Muscle layer of duodenum (tissue), 2 donors: ENCODE results near the gene SLC9A8.

Experiments used
- H3K27ac ChIP-seq: one replicate; pipeline ENCODE4 v1.7.0; 2013; ENCODE audit warnings: mild to moderate bottlenecking, low read length
- H3K27me3 ChIP-seq: one replicate; pipeline ENCODE4 v1.7.0; 2013; ENCODE audit warnings: low read depth, mild to moderate bottlenecking, control low read depth, low read length
- H3K36me3 ChIP-seq, 2 donors: one replicate each; pipeline ENCODE4 v1.7.0; 2013; ENCODE audit warnings: low read length in 2 of 2, control low read depth in 1 of 2, mild to moderate bottlenecking in 1 of 2; ENCODE audit not compliant: insufficient read depth in 2 of 2, control insufficient read depth in 1 of 2
- H3K4me1 ChIP-seq, 2 donors: one replicate each; pipeline ENCODE4 v1.7.0; 2013; ENCODE audit warnings: low read length in 2 of 2, mild to moderate bottlenecking in 2 of 2, control low read depth in 1 of 2, moderate library complexity in 1 of 2; ENCODE audit not compliant: insufficient read depth in 2 of 2, control insufficient read depth in 1 of 2
- H3K4me3 ChIP-seq, 2 donors: one replicate each; pipeline ENCODE4 v1.7.0; 2013; ENCODE audit warnings: low read length in 2 of 2, low read depth in 1 of 2, mild to moderate bottlenecking in 1 of 2
- H3K9me3 ChIP-seq, 2 donors: one replicate each; pipeline ENCODE4 v1.7.0; 2013; ENCODE audit warnings: low read length in 2 of 2, control low read depth in 1 of 2, mild to moderate bottlenecking in 1 of 2; ENCODE audit not compliant: control insufficient read depth in 1 of 2
- donor health status: healthy.

SLC9A8 gene

DNA sequence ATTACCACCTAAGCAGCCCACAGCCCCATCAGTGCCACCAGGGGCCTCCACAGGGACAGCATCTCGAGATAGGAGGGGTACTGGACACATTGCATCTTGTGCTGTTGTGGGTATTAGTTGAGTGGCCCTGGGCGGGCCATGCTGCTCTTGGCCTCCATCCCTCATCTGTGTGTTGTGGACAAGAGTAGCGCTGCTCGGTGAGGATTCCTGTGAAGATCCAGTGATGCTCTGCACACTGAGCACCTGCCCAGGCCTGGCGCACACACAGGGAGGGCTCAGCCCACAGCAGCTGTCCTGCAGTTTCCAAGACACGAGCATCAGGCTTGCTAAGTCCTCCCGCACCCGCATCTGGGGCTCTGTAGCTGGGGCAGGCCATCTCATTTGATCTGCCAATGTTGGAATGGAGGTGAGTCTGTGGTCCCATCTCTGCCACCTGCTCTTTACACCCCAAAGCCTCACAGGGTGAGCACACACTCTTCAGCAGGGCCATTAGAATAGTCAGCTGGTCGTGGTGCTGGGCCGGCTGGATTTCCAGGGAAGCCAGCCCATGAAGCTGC lies 70.7 kb downstream of the SLC9A8 start:
- Histone ChIP-seq H3K9me3 (no peaks in the 10 kb centered on the region), H3K4me1 (peaks cover 0 to 18% of the 10 kb centered on the region in 2 donors), H3K36me3 (peaks cover 28 to 64% of the 10 kb centered on the region in 2 donors), H3K4me3 (no peak overlapping the region), H3K27ac (no peak overlapping the region), H3K27me3 (no peaks in the 10 kb centered on the region)

DNA sequence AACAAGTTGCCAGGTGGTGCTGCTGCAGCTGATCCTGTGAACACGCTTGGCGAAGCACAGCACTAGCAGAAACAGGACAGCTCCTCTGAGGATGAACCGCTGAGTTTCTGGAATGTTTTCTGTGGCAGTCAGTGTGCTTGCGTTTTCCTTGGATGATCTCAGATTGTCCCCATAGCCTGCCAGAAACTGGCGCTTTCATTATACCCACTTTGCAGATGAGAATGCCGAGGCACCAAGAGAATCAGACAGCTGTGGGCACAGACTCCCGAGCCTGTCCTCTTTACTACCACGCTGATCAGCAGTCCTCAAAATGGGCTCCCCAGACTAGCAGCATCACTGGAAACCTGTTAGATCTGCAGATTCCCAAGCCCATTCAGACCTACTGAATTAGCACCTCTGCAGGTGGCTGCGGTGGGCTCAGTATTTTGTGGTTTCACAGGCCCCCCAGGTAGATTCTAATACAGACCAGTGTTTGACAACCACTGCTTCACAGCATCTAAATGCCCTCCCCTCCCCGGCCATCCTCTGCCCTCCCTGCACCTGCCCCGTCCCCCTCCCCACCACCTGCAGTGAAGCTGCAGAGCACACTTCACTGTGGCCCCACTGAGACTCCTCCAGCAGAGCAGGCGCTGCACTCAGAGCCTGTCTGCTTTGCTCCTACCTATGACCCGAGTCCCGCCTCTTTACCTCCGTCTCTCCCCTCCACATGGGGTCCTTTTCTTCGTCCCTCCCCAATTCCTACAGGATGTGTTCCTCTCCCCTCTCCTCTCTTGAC lies 73.1 kb downstream of the SLC9A8 start:
- H3K36me3 ChIP-seq: peaks cover 10 to 58% of the 10 kb centered on the region in 2 donors
- peaks cover 0 to 40% of the 10 kb centered on the region in 2 donors for H3K4me1 ChIP-seq
- no peaks in the 10 kb centered on the region for H3K9me3 ChIP-seq
- H3K27me3 ChIP-seq: no peaks in the 10 kb centered on the region
- no peak overlapping the region for H3K27ac ChIP-seq
- H3K4me3 ChIP-seq: no peak overlapping the region

DNA sequence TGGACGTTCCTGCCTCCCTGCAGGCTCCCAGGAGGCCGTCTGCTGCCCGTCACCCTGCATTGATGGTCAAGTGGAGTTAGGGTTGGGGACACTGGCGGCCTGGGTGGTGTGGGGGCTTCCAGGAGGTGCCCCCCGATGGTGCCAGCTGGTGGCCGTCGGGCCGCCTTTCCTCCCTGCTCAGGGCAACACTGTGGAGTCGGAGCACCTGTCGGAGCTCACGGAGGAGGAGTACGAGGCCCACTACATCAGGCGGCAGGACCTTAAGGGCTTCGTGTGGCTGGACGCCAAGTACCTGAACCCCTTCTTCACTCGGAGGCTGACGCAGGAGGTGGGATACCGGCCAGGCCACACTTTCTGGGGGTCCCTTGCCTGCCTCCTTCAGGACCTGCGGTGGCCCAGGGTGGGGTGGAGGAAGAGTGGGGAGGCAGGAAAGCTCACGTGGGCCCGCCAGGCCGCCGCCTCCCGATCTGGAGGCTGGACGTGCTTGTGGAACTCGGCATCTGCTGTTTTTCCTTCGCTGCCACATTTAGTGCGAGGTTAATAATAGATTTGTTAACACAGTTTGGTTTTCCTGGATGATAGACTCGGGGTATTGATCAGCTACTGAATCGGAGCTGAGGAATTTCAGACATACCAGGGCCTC lies 74.1 kb downstream of the SLC9A8 start:
- no peaks in the 10 kb centered on the region for H3K9me3 ChIP-seq
- H3K27ac ChIP-seq: peak overlapping the region; percentile 16
- H3K36me3 ChIP-seq: peaks cover 10 to 51% of the 10 kb centered on the region in 2 donors
- H3K4me3 ChIP-seq: no peak overlapping the region
- H3K4me1 ChIP-seq: peaks cover 0 to 50% of the 10 kb centered on the region in 2 donors
- H3K27me3 ChIP-seq: no peaks in the 10 kb centered on the region

GRCh38 chr20:49887251-49888211 lies 74.9 kb downstream of the SLC9A8 start:
- Histone ChIP-seq H3K27ac (peak overlapping the region; percentile 16), H3K36me3 (peaks cover 10 to 45% of the 10 kb centered on the region in 2 donors), H3K4me3 (no peak overlapping the region), H3K9me3 (no peaks in the 10 kb centered on the region), H3K4me1 (peaks cover 0 to 52% of the 10 kb centered on the region in 2 donors), H3K27me3 (no peaks in the 10 kb centered on the region)

GRCh38 chr20:49888212-49889000 lies 75.8 kb downstream of the SLC9A8 start:
- no peak overlapping the region for H3K4me3 ChIP-seq
- H3K36me3 ChIP-seq: peaks cover 10 to 41% of the 10 kb centered on the region in 2 donors
- no peaks in the 10 kb centered on the region for H3K27me3 ChIP-seq
- H3K9me3 ChIP-seq: no peaks in the 10 kb centered on the region
- H3K27ac ChIP-seq: no peak overlapping the region
- H3K4me1 ChIP-seq: peaks cover 0 to 56% of the 10 kb centered on the region in 2 donors

DNA sequence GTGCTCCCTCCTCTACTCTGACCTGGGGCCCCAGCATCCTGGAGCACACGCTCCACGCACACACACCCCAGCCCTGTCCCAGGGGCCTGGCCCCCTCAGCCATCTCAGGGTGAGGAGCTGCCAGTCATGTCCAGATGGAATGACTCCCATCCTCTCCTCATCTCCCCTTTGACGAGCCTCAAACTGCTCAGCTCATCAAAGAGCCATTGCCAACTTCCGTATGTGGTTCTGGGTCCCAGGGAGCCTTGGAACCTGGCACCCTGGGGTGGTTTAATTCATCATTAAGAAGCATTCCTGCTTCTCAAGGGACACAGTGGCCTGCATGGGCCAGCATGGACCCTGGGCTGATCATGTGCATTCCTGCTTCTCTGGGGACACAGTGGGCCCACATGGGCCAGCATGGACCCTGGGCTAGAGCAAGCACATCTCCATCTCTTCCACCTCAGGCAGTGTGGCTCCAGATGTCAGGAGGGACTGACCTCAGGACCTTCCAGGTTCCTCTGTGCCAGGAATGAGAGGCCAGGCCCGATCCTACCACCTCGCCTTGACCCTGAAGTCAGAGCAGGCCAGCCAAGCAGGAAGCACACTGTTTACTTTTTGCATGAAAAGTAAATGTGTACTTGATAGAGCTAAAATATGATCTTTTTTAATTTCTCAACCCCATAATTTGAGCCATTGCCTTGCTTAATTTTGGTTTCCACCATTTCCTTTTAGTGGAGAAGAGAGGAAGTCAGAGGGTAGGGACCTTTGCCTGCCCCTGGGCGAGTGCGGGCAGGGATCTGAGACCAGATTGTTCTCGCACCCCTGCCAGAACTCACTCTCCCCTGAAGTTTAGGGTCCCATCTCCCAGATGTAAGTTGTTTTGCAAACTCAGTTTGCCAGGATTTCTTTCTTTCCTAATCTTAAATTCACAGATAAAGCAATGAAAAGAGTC lies 76.6 kb downstream of the SLC9A8 start:
- Histone ChIP-seq H3K4me1 (peaks cover 5 to 56% of the 10 kb centered on the region in 2 donors), H3K27ac (no peak overlapping the region), H3K4me3 (no peak overlapping the region), H3K27me3 (no peaks in the 10 kb centered on the region), H3K9me3 (no peaks in the 10 kb centered on the region), H3K36me3 (peaks cover 9 to 35% of the 10 kb centered on the region in 2 donors)

- Histone ChIP-seq H3K4me1 (peaks cover 5 to 56% of the 10 kb centered on the region in 2 donors), H3K27ac (no peak overlapping the region), H3K9me3 (no peaks in the 10 kb centered on the region), H3K36me3 (peaks cover 3 to 28% of the 10 kb centered on the region in 2 donors), H3K27me3 (no peaks in the 10 kb centered on the region), H3K4me3 (no peak overlapping the region)
These were observed 77.3 kb downstream of the SLC9A8 start for GRCh38 chr20:49889935-49890333.

GRCh38 chr20:49890471-49891361 lies 78.1 kb downstream of the SLC9A8 start:
- Histone ChIP-seq H3K4me3 (no peak overlapping the region), H3K27ac (no peak overlapping the region), H3K27me3 (no peaks in the 10 kb centered on the region), H3K36me3 (peaks cover 3 to 22% of the 10 kb centered on the region in 2 donors), H3K4me1 (peaks cover 5 to 56% of the 10 kb centered on the region in 2 donors), H3K9me3 (no peaks in the 10 kb centered on the region)

- peaks cover 0 to 13% of the 10 kb centered on the region in 2 donors for H3K36me3 ChIP-seq
- H3K9me3 ChIP-seq: no peaks in the 10 kb centered on the region
- peaks cover 5 to 54% of the 10 kb centered on the region in 2 donors for H3K4me1 ChIP-seq
- no peak overlapping the region for H3K27ac ChIP-seq
- no peaks in the 10 kb centered on the region for H3K27me3 ChIP-seq
- H3K4me3 ChIP-seq: no peak overlapping the region
These were observed 79.0 kb downstream of the SLC9A8 start for GRCh38 chr20:49891476-49892110.
